Activated CD8-positive, alpha-beta T cell treated with anti-CD3 and anti-CD28 coated beads, Interleukin-2, amount 10 ng/mL, durations not matched to agents 7 days and 5 days (primary cell): ENCODE measurements around the gene CACTIN. TPM values are rescaled to one million over a fixed set of nuclear protein-coding genes. Genes with fewer than 3 reads are reported as not detected.
"Not testable (repeated sequence)": the region's sequence is repeated elsewhere in the genome, so short reads cannot be mapped to it uniquely, and the experiment has no call there.

Experiments used
- ATAC-seq: fragments of 150-1000 bp; cut with Tn5 transposase; one replicate; pipeline ENCODE4 v1.10.0; 2021; ENCODE audit warnings: moderate library complexity
- CTCF ChIA-PET: fragments of 350-600 bp; sonication (Branson Sonifier 250); formaldehyde crosslinking; loops from one replicate; lab custom pipeline; 2021; ENCODE audit warnings: antibody characterized with exemption; lab: Charles Lee
- POLR2A ChIA-PET: fragments of 350-600 bp; sonication (Branson Sonifier 250); formaldehyde crosslinking; loops from one replicate; lab custom pipeline; 2021; ENCODE audit warnings: antibody characterized with exemption; lab: Charles Lee
- DNase-seq: peaks from one replicate; pipeline ENCODE4 v3.0.0-alpha.2; 2020
- H3K27ac Mint-ChIP-seq: one replicate; pipeline ENCODE4 v1.8.0; 2021; ENCODE audit warnings: mild to moderate bottlenecking, mixed read lengths
- H3K27me3 Mint-ChIP-seq: one replicate; pipeline ENCODE4 v1.8.0; 2021; ENCODE audit warnings: low read depth, mixed read lengths
- H3K36me3 Mint-ChIP-seq: one replicate; pipeline ENCODE4 v1.8.0; 2021; ENCODE audit warnings: low read depth, mixed read lengths
- H3K4me1 Mint-ChIP-seq: one replicate; pipeline ENCODE4 v1.8.0; 2021; ENCODE audit warnings: low read depth, mixed read lengths
- H3K4me3 Mint-ChIP-seq: one replicate; pipeline ENCODE4 v1.8.0; 2021; ENCODE audit warnings: mild to moderate bottlenecking, mixed read lengths
- H3K9me3 Mint-ChIP-seq: one replicate; pipeline ENCODE4 v1.8.0; 2022; ENCODE audit warnings: mixed read lengths; ENCODE audit not compliant: insufficient read depth
- total RNA-seq, 2 experiments: library from RNA; stranded (reverse); gene quantifications; one replicate each; pipeline ENCODE4 v1.2.3, GENCODE V29; 2021

Gene CACTIN
- total RNA-seq, 2 experiments from 2014 or later = 31.2 to 37.0 TPM

- no peak overlapping the region for H3K4me3 Mint-ChIP-seq
- H3K27me3 Mint-ChIP-seq = no peaks in the 10 kb centered on the region
- peaks cover 5% of the 10 kb centered on the region for H3K4me1 Mint-ChIP-seq
- H3K9me3 Mint-ChIP-seq = no peaks in the 10 kb centered on the region
- H3K36me3 Mint-ChIP-seq = peaks cover 5% of the 10 kb centered on the region
- ChIA-PET CTCF (no interaction called here), POLR2A (no interaction called here)
- DNase-seq = no peak
- no peak overlapping the region for H3K27ac Mint-ChIP-seq
- ATAC-seq = no peak
These were observed 26.6 kb upstream of the CACTIN start for GRCh38 chr19:3653081-3653795.

GRCh38 chr19:3652422-3652821, 25.8 kb upstream of the CACTIN start:
- H3K27ac Mint-ChIP-seq = no peak overlapping the region
- CTCF ChIA-PET = no interaction called here

DNA sequence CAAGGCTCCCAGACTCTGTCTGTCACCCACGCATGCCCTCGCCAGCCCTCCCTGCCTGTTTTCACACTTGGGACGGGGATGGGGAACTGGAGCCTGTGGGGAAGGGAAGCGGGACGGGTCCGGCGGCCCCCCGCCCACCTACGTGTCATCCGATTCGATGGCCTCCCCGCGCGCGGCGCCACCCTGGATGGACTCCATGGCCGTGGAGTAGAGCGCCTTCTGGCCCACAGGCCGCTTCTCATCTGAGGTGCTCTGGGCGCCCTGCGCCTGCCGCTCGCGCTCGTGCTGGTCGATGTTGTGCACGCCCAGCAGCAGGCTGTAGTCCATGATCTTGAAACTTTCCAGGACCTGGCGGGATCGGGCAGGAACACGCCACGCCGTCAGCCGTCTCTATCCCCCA, 25.1 kb upstream of the CACTIN start:
- Mint-ChIP-seq H3K27ac (no peak overlapping the region), H3K4me3 (no peak overlapping the region), H3K36me3 (no peaks in the 10 kb centered on the region), H3K27me3 (no peaks in the 10 kb centered on the region), H3K9me3 (no peaks in the 10 kb centered on the region), H3K4me1 (peaks cover 5% of the 10 kb centered on the region)
- no peak for ATAC-seq
- CTCF ChIA-PET = no interaction called here
- POLR2A ChIA-PET = no interaction called here
- no peak for DNase-seq

More at GRCh38 chr19:3652422-3652821, 25.8 kb upstream of the CACTIN start:
- peaks cover 4% of the 10 kb centered on the region for H3K36me3 Mint-ChIP-seq
- H3K4me1 Mint-ChIP-seq = peaks cover 5% of the 10 kb centered on the region
- H3K9me3 Mint-ChIP-seq = no peaks in the 10 kb centered on the region
- no peak overlapping the region for H3K4me3 Mint-ChIP-seq
- DNase-seq (no peak), ATAC-seq (no peak)
- H3K27me3 Mint-ChIP-seq = no peaks in the 10 kb centered on the region
- POLR2A ChIA-PET = no interaction called here

DNA sequence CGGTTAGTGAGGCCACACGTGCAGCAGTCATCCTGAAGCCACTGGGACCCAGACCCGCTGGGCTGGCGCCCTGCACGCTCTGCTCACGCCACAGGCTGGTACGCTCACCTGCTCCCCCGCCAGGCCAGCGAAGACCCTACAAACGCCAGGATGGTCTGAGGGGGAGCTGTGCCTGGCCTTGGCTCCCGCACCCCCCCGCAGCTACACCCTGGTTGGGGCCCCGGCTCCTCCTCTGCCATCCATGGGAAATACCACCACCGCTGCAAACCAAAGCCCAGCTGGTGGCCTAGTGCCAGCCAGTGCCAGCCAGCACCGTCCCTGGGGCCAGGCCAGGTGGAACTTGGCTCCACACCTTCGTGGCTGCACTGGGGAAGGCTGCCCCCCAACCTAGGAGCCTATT, 23.3 kb upstream of the CACTIN start:
- ChIA-PET CTCF (no interaction called here), POLR2A (no interaction called here)
- Mint-ChIP-seq H3K36me3 (no peaks in the 10 kb centered on the region), H3K27ac (no peak overlapping the region), H3K4me1 (peaks cover 5% of the 10 kb centered on the region), H3K27me3 (no peaks in the 10 kb centered on the region), H3K4me3 (no peak overlapping the region), H3K9me3 (no peaks in the 10 kb centered on the region)
- ATAC-seq = no peak
- DNase-seq = no peak

GRCh38 chr19:3648037-3648905, 21.7 kb upstream of the CACTIN start:
- Mint-ChIP-seq H3K27ac (no peak overlapping the region), H3K27me3 (no peaks in the 10 kb centered on the region), H3K4me3 (no peak overlapping the region), H3K36me3 (no peaks in the 10 kb centered on the region), H3K9me3 (no peaks in the 10 kb centered on the region), H3K4me1 (peaks cover 1% of the 10 kb centered on the region)
- ATAC-seq (no peak), DNase-seq (no peak)
- CTCF ChIA-PET = no interaction called here
- POLR2A ChIA-PET = no interaction called here

- H3K4me3 Mint-ChIP-seq, H3K9me3 Mint-ChIP-seq, ATAC-seq, DNase-seq, CTCF ChIA-PET, H3K27ac Mint-ChIP-seq, H3K36me3 Mint-ChIP-seq, H3K4me1 Mint-ChIP-seq, POLR2A ChIA-PET, H3K27me3 Mint-ChIP-seq: not testable (repeated sequence)
These were observed 20.5 kb upstream of the CACTIN start for GRCh38 chr19:3647102-3647501.

GRCh38 chr19:3646336-3647092, 19.9 kb upstream of the CACTIN start:
- H3K27ac Mint-ChIP-seq = no peak overlapping the region
- POLR2A ChIA-PET = no interaction called here
- ATAC-seq (no peak), DNase-seq (no peak)
- CTCF ChIA-PET = no interaction called here
- H3K4me1 Mint-ChIP-seq = no peaks in the 10 kb centered on the region
- H3K36me3 Mint-ChIP-seq = no peaks in the 10 kb centered on the region
- H3K4me3 Mint-ChIP-seq = no peak overlapping the region
- H3K27me3 Mint-ChIP-seq = no peaks in the 10 kb centered on the region
- H3K9me3 Mint-ChIP-seq = no peaks in the 10 kb centered on the region

DNA sequence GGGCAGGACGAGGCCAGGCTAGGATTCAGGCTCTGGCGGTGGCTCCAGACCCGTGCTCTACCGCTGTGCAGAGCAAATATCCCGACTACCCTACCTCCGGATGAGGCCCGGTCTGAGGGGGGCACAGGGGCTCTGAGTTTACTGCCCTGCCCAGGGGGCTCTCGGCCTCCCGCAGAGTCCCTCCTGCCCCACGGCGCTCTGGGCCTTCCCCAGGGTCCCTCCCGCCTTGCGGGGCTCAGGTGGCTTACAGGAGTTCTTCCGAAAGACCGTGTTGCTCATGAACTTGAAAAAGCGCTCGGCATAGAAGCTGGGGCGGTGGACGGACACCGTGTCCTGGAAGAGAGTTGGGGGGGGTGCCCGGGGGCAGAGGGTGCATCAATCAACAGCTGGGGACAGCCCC, 19.1 kb upstream of the CACTIN start:
- DNase-seq = no peak

DNA sequence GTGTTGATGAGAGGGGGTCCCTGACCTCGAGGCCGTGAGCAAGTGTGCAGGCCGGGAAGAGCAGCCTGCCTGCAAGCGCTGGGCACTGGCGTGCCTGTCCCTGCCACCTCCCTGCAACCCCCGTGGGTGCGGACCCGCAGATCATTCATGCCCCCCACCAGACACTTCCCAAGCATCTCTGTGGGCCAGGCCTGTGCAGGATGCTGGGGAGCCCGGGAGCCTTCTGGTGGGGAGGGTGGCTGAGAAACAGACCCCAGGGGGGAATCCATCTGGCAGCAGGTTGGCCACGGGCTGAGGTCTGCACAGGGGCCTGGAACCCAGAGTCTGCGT, 18.4 kb upstream of the CACTIN start:
- ChIA-PET POLR2A (no interaction called here), CTCF (no interaction called here)
- Mint-ChIP-seq H3K27ac (no peak overlapping the region), H3K27me3 (no peaks in the 10 kb centered on the region), H3K4me3 (no peak overlapping the region), H3K36me3 (peaks cover under 1% of the 10 kb centered on the region), H3K9me3 (no peaks in the 10 kb centered on the region), H3K4me1 (no peaks in the 10 kb centered on the region)
- ATAC-seq (no peak), DNase-seq (no peak)

More for the DNA sequence above, 19.1 kb upstream of the CACTIN start:
- ATAC-seq = no peak
- no peaks in the 10 kb centered on the region for H3K4me1 Mint-ChIP-seq
- H3K4me3 Mint-ChIP-seq = no peak overlapping the region
- H3K36me3 Mint-ChIP-seq = no peaks in the 10 kb centered on the region
- POLR2A ChIA-PET = no interaction called here
- CTCF ChIA-PET = no interaction called here
- no peaks in the 10 kb centered on the region for H3K9me3 Mint-ChIP-seq
- H3K27me3 Mint-ChIP-seq = no peaks in the 10 kb centered on the region
- H3K27ac Mint-ChIP-seq = no peak overlapping the region

GRCh38 chr19:3644351-3645066, 17.9 kb upstream of the CACTIN start:
- Mint-ChIP-seq H3K27me3 (no peaks in the 10 kb centered on the region), H3K4me3 (no peak overlapping the region), H3K27ac (no peak overlapping the region), H3K4me1 (no peaks in the 10 kb centered on the region), H3K9me3 (no peaks in the 10 kb centered on the region), H3K36me3 (peaks cover 5% of the 10 kb centered on the region)
- no peak for ATAC-seq
- CTCF ChIA-PET = no interaction called here
- POLR2A ChIA-PET = no interaction called here
- no peak for DNase-seq

- H3K4me1 Mint-ChIP-seq = no peaks in the 10 kb centered on the region
- H3K36me3 Mint-ChIP-seq = peaks cover 5% of the 10 kb centered on the region
- POLR2A ChIA-PET = no interaction called here
- ATAC-seq (no peak), DNase-seq (no peak)
- no peak overlapping the region for H3K27ac Mint-ChIP-seq
- no peaks in the 10 kb centered on the region for H3K27me3 Mint-ChIP-seq
- no peak overlapping the region for H3K4me3 Mint-ChIP-seq
- no peaks in the 10 kb centered on the region for H3K9me3 Mint-ChIP-seq
- CTCF ChIA-PET = no interaction called here
These were observed 17.2 kb upstream of the CACTIN start for GRCh38 chr19:3643674-3644313.
